Immature natural killer cell (primary cell): ENCODE measurements around the gene MRPL20. TPM values are rescaled to one million over a fixed set of nuclear protein-coding genes. Genes with fewer than 3 reads are reported as not detected.

Source experiments
- DNase-seq, 3 donors: peaks; one replicate each; pipeline ENCODE4 v3.0.0; 2022; ENCODE audit warnings: mixed read lengths in 1 of 3
- H3K27ac Mint-ChIP-seq, 6 donors: one replicate each; pipeline ENCODE4 v1.8.0; 2020; ENCODE audit warnings: mixed read lengths in 6 of 6, mild to moderate bottlenecking in 5 of 6, inconsistent platforms in 4 of 6, moderate library complexity in 3 of 6
- H3K27me3 Mint-ChIP-seq, 3 donors: one replicate each; pipeline ENCODE4 v1.8.0; 2020 to 2021; ENCODE audit warnings: low read depth in 3 of 3, mild to moderate bottlenecking in 3 of 3, mixed read lengths in 3 of 3, moderate library complexity in 3 of 3, inconsistent platforms in 1 of 3
- H3K36me3 Mint-ChIP-seq, 3 donors: one replicate each; pipeline ENCODE4 v1.8.0; 2020; ENCODE audit warnings: mixed read lengths in 3 of 3, inconsistent platforms in 2 of 3, mild to moderate bottlenecking in 2 of 3
- H3K4me1 Mint-ChIP-seq, 2 donors: one replicate each; pipeline ENCODE4 v1.8.0; 2020; ENCODE audit warnings: inconsistent platforms in 2 of 2, mild to moderate bottlenecking in 2 of 2, mixed read lengths in 2 of 2, moderate library complexity in 1 of 2
- H3K4me3 Mint-ChIP-seq, 5 donors: one replicate each; pipeline ENCODE4 v1.8.0; 2020; ENCODE audit warnings: mild to moderate bottlenecking in 5 of 5, mixed read lengths in 5 of 5, inconsistent platforms in 3 of 5, moderate library complexity in 3 of 5
- H3K9me3 Mint-ChIP-seq, 6 donors: one replicate each; pipeline ENCODE4 v1.8.0; 2020; ENCODE audit warnings: mild to moderate bottlenecking in 6 of 6, mixed read lengths in 6 of 6, inconsistent platforms in 4 of 6, moderate library complexity in 3 of 6
- polyA plus RNA-seq, 3 donors: library from polyadenylated mRNA; unstranded; fragments of 300-500 nt; fragmentation: Illumina TruSeq; gene quantifications; one replicate each; pipeline ENCODE4 v1.2.3, GENCODE V29; 2021

Gene MRPL20
- polyA plus RNA-seq, 3 donors from 2014 or later, result 167 to 194 (median 182) TPM

- Mint-ChIP-seq H3K9me3 (no peaks in the 10 kb centered on the region), H3K27me3 (peaks cover 2 to 5% (median 5%) of the 10 kb centered on the region in 3 donors), H3K4me1 (no peaks in the 10 kb centered on the region), H3K36me3 (no peaks in the 10 kb centered on the region), H3K27ac (peak overlapping the region in 1 of 6 donors; percentile 24), H3K4me3 (no peak overlapping the region)
- DNase-seq, result no peak
Observed at GRCh38 chr1:1359308-1359663, 47.8 kb downstream of the MRPL20 start.

- Mint-ChIP-seq H3K9me3 (no peaks in the 10 kb centered on the region), H3K27ac (peak within 1 kb of the TSS in 1 of 6 donors; percentile 24), H3K36me3 (no peaks in the 10 kb centered on the region), H3K4me3 (no peak within 1 kb of the TSS), H3K4me1 (peaks cover 0 to 2% of the 10 kb centered on the region in 2 donors), H3K27me3 (peaks cover 2 to 5% (median 5%) of the 10 kb centered on the region in 3 donors)
- DNase-seq, result no peak
Observed at GRCh38 chr1:1358433-1359271, 48.4 kb downstream of the MRPL20 start, which contains the start of gene MXRA8. TSS of gene MXRA8 (minus strand) at chr1:1358555. CDS start at chr1:1358504, 51 bp downstream.

DNA sequence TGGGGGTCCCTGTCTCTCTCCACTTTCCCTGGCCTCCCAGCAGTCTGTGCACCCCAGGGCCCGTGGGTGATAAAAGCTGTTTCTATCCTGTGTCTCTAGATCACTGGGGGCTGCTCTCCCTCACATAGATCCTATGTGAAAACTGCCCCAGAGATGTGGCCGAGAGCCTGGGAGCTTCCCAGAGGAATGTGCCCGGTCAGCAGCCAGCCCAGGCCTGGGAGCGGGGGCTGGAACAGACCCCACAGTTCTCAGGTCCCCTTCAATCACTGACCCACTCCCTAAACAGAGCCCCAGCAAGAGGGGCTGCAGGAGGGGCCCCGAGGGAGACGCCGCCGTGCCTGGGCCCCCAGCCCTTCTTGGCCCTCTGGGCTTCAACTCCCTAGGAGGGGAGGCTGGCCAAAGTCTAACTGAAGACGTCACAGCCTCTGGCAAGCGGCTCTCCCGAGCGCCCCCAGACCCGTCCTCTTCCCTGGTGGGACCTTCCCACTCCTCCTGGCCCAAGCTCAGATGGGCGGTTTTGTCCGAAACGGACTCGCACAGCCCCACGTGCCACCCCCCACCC lies 49.1 kb downstream of the MRPL20 start:
- H3K36me3 Mint-ChIP-seq, result no peaks in the 10 kb centered on the region
- H3K4me3 Mint-ChIP-seq, result no peak overlapping the region
- no peaks in the 10 kb centered on the region for H3K9me3 Mint-ChIP-seq
- peaks cover 0 to 2% of the 10 kb centered on the region in 2 donors for H3K4me1 Mint-ChIP-seq
- no peak overlapping the region for H3K27ac Mint-ChIP-seq
- H3K27me3 Mint-ChIP-seq, result peaks cover 2 to 5% (median 5%) of the 10 kb centered on the region in 3 donors
- DNase-seq, result no peak

DNA sequence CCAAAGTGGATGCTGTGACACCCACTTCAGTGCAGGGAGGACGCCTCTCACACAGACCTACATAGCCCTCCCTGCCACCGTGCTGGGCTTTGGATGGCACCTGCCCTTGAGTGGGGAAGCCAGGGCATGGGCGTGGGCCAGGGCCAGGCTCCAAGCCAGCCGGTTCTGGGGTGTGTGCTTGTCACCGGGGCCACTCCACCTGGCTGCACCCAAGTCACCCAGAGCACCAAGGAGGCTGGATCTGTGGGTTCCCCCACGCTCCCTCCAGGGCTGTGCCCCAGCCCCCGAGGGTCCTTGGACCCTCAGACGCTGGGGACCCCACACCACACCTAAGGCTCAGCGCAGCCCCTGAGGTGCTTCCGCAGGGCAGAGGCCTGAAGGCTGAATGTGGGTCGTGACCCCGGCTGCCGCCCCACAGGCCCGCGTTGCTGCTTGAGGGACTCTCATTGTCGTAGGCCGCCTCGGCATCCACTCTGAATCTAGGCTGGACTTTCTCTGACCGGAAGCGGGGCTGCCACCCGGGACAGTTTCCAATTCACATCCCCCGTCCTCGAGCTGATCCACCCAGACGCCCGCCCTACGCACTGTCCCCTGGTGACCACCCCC lies 50.2 kb downstream of the MRPL20 start:
- Mint-ChIP-seq H3K36me3 (no peaks in the 10 kb centered on the region), H3K27ac (no peak overlapping the region), H3K4me3 (no peak overlapping the region), H3K9me3 (no peaks in the 10 kb centered on the region), H3K4me1 (peaks cover 0 to 3% of the 10 kb centered on the region in 2 donors), H3K27me3 (peaks cover 5 to 8% (median 6%) of the 10 kb centered on the region in 3 donors)
- no peak for DNase-seq

- H3K4me1 Mint-ChIP-seq, result peaks cover 0 to 3% of the 10 kb centered on the region in 2 donors
- no peak for DNase-seq
- peaks cover 5 to 8% (median 6%) of the 10 kb centered on the region in 3 donors for H3K27me3 Mint-ChIP-seq
- H3K9me3 Mint-ChIP-seq, result no peaks in the 10 kb centered on the region
- H3K27ac Mint-ChIP-seq, result no peak overlapping the region
- no peak overlapping the region for H3K4me3 Mint-ChIP-seq
- no peaks in the 10 kb centered on the region for H3K36me3 Mint-ChIP-seq
Observed at GRCh38 chr1:1356166-1356795, 50.8 kb downstream of the MRPL20 start.

DNA sequence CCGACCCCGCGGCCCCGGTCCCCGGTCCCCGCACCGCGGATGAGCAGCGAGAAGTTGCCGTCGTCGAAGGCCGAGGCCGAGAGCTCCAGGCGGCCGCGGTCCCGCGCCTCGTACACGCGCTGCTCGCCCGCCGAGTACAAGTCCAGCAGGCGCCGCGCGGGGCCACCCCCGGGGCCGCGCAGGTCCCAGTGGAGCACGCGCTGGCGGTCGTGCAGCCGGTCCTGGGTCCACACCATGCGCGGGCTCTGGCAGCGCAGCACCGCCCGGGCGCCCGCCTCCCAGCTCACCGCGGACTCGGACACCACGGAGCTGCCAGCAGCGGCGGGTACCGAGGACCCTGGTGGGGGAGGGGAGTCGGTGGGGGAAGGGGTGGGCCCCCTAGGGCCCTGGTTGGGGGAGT lies 51.7 kb downstream of the MRPL20 start:
- no peak overlapping the region for H3K4me3 Mint-ChIP-seq
- DNase-seq, result peak in 1 of 3 donors; percentile 22
- no peak overlapping the region for H3K27ac Mint-ChIP-seq
- peaks cover 0 to 3% of the 10 kb centered on the region in 2 donors for H3K4me1 Mint-ChIP-seq
- peaks cover 5 to 6% (median 6%) of the 10 kb centered on the region in 3 donors for H3K27me3 Mint-ChIP-seq
- no peaks in the 10 kb centered on the region for H3K36me3 Mint-ChIP-seq
- no peaks in the 10 kb centered on the region for H3K9me3 Mint-ChIP-seq

- no peaks in the 10 kb centered on the region for H3K36me3 Mint-ChIP-seq
- H3K4me1 Mint-ChIP-seq, result peaks cover 0 to 3% of the 10 kb centered on the region in 2 donors
- DNase-seq, result no peak
- peak overlapping the region in 1 of 5 donors; percentile 33 for H3K4me3 Mint-ChIP-seq
- H3K27me3 Mint-ChIP-seq, result peaks cover 5 to 6% (median 6%) of the 10 kb centered on the region in 3 donors
- H3K27ac Mint-ChIP-seq, result no peak overlapping the region
- no peaks in the 10 kb centered on the region for H3K9me3 Mint-ChIP-seq
Observed at GRCh38 chr1:1354271-1355247, 52.5 kb downstream of the MRPL20 start.

DNA sequence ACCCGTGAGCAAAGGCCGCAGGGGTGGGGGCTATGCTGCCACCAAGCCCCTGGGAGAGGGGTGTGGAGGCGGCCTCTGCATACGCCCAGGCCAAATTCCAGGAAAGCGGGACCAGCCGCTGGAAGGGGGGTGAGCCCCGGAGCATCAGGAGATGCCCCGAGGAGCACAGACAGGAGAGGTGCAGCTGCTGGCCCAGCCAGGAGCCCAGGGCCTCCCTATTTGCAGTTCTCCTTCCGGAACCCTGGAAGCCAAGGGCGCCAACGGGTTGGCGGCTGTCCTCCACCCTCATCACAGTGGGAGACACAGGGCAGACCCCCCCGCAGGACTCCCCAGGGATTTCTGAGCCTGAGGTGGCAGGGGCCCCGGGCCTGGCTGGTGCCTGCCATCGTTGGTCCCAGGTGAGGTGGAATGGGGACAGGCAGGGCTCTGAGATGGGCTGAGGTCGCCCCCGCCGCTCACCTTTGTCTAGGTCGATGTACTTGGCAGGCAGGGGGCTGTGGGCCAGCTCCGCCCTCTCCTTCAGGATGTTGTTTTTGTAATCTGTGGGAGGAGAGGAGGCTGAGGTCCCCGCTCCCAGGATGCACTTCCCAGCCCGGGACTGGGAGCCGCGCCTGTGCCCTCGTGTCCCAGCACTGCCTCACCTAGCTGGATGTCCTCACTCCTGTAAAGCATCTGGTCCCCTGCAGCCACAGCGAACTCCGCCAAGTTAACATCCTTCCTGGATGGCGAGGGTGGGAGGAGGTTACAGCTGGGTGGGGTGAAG lies 53.5 kb downstream of the MRPL20 start:
- DNase-seq, result no peak
- H3K36me3 Mint-ChIP-seq, result no peaks in the 10 kb centered on the region
- no peak overlapping the region for H3K27ac Mint-ChIP-seq
- peaks cover 3 to 6% (median 4%) of the 10 kb centered on the region in 3 donors for H3K27me3 Mint-ChIP-seq
- no peaks in the 10 kb centered on the region for H3K9me3 Mint-ChIP-seq
- H3K4me3 Mint-ChIP-seq, result no peak overlapping the region
- H3K4me1 Mint-ChIP-seq, result peaks cover 0 to 3% of the 10 kb centered on the region in 2 donors

GRCh38 chr1:1352786-1353388 lies 54.2 kb downstream of the MRPL20 start:
- no peak for DNase-seq
- H3K36me3 Mint-ChIP-seq, result no peaks in the 10 kb centered on the region
- peaks cover 4 to 5% (median 4%) of the 10 kb centered on the region in 3 donors for H3K27me3 Mint-ChIP-seq
- H3K4me3 Mint-ChIP-seq, result peak overlapping the region in 4 of 5 donors; percentile 40 to 76 (median 58)
- no peaks in the 10 kb centered on the region for H3K9me3 Mint-ChIP-seq
- peaks cover 0 to 6% of the 10 kb centered on the region in 2 donors for H3K4me1 Mint-ChIP-seq
- peak overlapping the region in 1 of 6 donors; percentile 62 for H3K27ac Mint-ChIP-seq
